Activated CD4-positive, alpha-beta T cell treated with anti-CD3 and anti-CD28 coated beads, Interleukin-2, amount 50 U/mL, for 1 hour (primary cell): ENCODE data around the gene FOXO1.

ENCODE experiments used
- DNase-seq: peaks from one replicate; pipeline ENCODE4 v3.0.0-alpha.2; 2020

Gene FOXO1

DNA sequence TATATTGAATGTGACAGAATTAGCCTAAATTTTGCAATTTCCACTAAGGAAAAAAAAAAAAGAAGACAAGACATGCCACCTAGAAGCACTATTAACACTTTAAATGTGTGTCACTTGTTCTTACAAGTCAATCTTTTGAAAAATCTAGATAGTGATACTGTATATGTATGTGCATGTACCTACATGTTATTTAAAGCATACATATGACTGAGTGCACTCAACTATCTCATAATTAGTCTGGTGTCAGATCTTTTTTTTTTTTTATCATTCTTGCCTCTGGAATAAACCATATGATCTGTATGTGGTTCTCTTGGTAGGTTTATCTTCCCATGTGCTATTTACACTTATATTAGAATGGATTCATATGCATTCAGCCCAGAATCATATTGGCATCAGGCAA, 62.3 kb downstream of the FOXO1 start:
- no peak for DNase-seq

DNA sequence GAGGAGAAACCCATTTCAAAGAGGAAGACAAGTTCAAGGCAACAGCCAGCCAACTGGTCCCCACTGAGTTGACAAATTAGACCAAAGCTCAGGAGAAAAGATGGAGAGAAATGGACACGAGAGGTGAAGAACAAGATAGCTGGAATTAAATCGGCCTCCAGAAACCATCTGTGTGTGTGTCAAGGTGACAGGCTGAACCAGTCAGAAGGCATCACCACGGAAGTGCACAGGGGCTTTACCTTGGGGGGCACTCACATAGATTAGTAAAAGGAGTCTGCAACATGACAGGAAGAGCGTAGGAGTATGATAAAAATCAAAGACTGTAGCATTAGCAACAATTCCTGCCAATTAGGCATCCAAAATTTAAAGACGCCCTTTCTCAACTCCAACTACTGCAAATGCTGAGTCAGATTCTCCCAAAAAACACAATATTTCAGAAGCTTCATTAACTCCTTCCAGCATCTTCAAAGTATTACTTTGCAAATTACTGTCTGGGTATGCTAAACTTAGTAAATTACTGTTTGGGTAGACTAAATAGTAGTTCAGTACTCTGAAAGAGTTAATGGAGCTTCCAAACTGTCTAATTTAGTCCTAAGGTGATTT, 66.2 kb downstream of the FOXO1 start:
- no peak for DNase-seq

DNA sequence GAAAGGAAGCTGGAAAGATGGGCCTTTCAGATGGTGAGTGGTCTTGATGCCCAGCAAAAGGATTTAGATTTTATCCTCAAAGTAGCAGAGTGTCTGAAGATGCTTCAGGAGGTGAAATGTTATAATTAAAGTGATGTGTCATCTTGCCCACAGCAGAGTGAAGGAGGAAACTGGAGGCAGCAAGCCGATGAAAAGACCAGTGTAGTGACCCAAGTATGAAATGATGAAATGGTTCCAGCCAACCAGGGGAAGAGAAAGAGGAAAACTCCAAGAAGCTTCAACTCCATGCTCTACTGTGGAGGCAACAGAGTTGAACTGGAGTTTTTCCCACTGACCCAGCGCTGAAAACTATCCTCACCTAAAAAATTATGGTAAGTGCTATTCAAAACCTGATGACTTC, 66.7 kb downstream of the FOXO1 start:
- no peak for DNase-seq

DNA sequence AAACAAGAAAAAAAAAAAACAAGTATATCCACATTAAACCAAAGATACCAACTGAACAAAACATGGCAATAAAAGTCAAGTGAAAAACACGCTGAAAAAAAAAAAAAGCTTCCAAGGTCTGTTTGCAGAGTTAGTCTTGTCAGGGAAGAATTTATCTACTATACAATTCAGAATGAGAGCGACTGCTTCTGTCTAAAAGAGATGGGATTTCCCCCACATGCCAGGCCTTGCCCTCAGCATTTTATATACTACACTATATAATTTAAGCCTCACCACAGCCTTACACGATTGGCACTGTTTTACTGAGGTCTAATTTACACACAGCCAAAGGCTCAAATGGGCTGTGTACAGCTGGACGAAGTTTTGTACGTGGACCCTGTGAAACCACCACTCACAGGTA, 67.3 kb downstream of the FOXO1 start:
- no peak for DNase-seq

DNA sequence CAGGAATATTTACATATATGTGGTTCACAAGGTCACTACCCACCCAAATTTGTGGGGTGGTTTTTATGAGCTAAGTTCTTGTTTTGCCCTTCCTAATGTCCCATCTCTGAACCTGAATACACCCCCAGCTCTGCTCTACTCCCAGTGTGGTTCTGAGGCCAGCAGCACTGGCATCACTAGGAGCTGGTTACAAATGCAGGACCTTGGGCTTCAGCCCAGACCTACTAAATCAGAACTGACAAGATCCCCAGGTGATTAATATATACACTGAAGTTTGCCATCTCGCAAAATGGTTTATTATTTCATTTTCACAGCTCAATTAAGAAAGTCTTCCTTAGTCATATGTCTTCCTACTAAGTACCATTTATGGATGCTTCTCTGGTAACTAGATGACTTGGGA, 67.9 kb downstream of the FOXO1 start:
- no peak for DNase-seq

DNA sequence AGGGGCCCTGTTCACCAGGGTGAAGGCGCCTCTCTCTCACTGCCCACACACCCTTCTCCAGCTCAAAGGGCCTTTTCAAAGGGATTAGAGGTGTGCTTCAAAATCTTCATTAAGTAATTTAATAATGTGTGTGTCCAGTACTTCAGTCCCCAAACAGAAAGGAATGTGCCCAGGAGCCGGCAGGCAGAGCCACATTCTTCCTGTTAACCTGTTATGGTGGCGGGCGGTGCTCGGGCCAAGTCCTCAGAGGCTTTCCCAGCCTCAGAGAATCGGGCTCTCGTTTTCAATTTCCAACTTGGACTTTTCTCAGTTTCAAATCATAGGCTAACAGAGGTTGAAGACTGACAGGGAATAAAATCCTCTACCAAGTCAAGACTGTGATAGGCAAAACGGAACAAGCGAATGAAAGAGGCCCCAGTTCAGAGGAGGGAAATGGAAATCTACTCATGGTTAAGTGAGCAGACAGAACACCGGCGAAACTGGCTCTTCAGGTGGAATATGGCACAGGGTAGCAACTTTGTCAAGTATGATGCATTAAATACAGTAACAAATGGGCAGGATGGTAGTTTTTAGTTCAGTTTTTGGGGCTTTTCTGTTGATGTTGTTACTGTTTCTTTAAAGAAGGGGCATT, 68.6 kb downstream of the FOXO1 start:
- no peak for DNase-seq

DNA sequence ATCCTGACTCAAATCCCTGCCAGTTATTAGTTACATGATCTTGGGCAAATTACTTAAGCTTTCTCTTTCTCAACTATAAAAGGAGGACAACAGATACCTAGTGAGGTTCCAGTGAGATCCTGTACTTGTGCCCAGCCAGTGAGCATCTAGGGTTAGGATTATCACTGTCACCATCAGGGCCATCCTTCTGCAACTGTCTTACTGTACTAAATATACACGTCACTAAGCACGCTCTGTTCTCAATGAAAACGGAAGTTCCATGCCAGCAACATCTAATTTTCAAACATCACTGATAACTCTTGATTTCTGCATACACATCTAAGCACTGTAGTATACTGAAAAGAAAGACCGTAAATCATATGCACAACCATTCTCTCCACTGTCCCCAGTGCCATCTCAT, 70.0 kb downstream of the FOXO1 start:
- DNase-seq, result no peak

DNA sequence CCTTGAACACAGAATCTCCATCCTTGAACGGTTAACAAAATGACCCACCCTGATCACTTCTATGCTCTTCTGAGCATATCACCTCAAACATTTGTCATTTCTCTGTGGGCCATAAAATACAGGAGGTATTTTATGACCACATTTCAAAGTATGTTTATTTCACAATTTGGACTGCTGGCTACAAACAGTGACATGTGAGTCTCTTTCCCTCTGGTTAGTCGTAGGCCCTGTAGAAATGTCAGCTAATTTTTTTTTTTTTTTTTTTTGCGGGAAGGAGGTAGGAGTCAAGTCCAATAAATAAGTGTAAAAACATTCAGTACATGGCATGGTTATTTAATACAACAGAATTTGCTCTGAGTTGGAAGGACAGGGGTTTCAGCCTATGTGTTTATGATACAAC, 70.7 kb downstream of the FOXO1 start:
- no peak for DNase-seq

DNA sequence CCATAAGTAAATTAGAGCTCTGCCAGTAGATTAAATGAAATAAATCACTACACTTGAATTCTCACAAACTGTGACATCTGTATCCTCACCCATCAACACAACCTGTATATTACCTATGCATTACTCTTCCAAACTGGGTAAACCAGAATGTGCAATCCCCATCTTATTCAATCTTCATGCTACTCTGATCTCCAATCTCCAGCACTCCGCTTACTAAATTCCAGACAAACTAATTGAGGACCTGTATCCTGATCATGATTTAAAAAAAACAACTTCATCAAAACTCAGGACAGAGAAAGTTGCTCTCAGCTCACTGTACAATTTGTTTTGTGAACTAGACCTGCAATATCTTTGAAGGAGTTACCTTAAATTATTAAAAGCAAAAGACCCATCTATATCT, 74.4 kb downstream of the FOXO1 start:
- DNase-seq, result no peak

DNA sequence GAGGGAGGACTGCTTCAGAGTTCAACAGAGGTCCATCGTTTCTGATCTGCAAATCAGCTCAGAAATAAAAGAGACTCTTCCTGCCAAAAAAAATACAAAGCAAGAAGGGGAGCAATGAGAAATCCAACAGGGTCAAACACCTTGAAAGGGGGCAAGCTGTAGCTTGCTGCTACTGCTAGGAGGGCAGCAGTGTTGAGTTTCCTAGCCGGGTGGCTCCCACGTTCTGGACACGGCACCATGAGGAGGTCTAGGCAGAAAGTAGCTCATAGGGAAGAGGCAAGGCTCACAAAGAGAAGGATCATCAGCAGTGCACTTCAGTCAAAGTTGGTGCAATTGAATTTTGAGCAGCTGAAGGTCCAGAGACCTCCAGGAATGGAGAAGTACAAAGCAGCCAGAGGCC, 75.3 kb downstream of the FOXO1 start:
- DNase-seq, result no peak

DNA sequence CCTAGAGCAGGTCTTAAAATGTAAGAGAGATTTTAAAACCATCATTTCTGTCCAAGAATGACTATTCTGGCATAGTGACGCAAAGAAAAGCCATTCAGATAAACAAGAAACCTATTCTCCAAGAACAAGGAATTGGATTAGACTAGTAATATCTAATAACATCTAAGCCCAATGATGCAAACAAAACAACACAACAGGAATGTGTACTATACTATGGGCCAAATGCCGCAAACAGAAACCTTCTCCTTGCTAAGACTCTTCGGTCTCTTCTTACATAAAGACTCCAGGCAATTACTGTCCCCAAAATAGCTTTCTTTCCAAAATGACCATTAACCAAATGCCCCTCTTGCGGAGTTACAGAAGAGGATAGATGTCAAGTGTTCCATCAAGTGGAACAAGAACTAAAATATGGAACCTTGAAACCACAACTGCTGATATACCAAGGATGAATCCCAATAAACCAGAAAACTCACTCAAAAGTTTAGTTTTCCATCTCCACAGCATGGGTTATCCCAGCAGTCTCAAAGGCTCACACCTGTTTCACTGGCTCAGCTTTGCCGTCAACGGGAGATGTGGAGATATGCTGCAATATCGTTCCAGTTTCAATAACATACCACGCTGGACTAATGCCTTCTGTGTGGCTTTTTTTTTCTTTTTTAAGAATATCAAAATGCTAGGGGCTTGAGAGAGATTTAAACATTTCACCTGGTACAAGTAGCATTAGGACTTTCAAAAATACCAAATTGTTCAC, 76.2 kb downstream of the FOXO1 start:
- no peak for DNase-seq

DNA sequence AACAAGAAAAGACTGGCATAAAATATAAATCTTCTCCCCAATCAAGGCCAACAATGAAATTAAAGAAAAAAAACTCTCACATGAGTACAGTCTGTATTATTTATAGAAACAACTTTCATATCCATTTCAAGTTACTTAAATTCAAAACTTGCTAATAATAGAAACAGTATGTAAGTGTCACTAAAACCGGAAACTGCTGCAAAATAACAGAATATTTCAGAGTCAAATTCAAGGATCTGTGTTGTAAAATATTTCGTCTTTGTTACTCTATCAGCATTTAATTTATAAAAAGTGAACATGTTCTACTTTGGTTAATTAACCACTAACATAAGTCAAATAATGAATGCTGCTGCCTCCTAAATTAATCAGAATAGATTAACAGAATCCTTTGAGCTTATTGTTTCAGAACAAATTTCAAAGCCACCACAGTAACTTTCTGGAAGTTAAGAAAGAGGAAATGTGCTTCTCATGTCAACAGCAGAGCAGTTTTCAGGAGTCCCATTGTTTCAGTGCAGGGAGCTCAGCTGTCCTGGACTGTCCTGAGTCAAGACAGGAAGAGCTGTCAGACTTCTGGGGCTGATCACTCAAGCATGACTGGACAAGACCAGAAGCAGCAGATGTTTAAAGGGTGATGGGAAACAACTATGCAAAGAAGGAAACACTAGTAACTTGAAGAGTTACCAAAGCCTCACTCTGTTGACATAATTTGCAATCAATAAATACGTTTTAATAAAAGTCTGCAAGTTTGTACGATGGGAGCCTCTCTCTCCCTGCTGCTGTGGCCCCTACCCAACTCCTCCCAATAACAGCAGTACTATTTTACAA, 76.9 kb downstream of the FOXO1 start:
- no peak for DNase-seq

DNA sequence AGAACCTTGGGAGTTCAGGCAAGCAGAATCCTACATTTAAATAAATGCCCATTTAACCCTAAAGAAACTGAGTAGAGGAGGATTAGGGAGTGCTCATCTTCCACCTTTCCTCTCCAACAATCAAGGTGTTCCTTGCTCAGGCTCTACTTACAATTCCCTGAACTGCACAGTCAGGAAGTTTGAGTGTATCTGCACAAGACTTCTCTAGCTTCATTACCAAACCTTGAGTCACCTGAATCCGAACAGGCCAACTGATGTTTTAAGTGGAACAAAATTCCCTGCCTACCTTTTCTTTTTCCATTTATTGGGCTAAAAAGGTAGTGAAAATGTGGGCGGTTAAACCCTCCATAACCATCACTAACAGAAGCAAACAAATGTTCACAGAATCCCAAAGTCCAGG, 78.3 kb downstream of the FOXO1 start:
- DNase-seq, result no peak

DNA sequence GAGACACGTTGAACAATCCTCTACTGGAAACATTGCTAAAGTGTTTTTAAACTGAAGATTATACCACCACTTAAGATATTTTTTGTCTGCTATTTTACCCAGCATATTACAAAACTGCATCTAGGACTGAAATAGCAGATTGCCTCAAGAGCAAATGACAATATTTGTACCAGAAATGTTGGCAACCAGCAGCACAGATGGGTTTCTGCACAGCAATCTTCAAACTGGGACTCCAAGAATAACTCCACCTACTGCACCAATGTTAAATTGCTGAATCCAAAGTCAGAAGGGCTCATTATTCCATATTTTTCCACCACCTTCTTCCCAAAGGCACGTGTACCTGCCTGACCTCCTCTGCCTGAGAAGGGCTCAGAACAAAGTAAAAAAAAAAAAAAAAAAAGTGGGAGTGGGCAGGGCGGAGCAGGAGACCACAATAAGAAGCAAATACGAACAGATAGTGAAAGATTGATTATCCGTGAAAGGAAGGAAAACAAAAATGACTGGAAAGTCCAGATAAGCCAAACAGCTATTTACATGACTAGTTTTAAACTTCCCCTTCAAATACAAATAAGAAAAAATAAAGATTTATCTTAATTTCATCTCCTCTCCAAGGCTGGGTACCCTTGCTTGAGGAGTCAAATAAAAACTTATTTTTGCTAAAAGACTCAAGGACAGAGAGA, 79.4 kb downstream of the FOXO1 start:
- no peak for DNase-seq

DNA sequence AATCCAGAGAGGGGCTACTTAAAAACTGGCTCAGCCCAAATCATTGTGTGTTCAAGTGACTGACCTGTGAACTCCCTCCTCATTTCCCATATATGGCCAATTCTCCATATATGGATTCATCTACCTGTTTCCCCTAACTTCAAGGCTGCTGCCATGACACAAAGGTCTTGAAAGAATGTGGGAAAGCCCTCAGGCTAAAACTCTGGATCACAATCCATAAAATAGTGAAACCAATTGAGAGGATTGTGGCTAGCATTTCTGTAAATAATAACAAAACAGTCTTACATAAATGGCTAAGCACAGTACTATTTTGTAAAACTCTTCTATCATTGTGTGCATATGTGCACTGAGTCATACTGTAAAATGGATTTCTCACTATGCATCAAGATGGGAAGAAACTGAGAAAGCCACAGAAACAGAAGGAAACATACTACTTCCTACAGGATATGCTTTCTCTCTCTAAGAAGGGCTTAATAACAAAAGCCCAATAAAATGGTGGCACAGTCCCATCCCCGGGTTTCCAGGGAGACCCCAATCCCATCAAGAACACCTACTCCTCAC, 80.5 kb downstream of the FOXO1 start:
- no peak for DNase-seq

DNA sequence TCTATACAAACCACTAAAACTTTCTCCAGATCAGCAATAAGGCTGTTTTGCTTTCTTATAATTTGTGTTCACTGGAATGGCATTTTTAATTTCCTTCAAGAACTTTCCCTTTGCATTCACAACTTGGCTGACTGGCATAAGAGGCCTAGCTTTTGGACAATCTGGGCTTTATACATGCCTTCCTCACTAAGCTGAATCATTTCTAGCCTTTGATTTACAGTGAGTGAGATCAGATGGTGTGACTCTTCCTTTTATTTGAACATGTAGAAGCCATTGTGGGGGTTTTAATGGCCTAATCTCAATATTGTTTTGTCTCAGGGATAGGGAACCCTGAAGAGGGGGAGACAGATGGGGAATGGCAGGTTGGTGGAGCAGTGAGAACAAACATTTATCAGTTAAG, 82.7 kb downstream of the FOXO1 start:
- DNase-seq, result no peak

DNA sequence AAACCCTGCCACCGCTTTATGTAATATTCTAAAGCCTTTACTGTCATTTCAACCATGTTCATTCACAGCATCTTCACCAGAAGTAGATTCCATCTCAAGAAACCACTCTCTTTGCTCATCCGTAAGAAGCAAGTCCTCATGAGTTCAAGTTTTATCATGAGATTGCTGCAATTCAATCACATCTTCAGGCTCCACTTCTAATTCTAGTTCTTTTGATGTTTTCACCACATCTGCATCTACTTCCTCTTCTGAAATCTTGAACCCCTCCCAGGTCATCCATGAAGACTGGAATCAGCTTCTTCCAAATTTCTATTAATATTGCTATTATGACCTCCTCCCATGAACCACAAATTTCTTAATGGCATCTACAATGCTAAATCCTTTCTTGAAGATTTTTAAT, 83.9 kb downstream of the FOXO1 start:
- no peak for DNase-seq

DNA sequence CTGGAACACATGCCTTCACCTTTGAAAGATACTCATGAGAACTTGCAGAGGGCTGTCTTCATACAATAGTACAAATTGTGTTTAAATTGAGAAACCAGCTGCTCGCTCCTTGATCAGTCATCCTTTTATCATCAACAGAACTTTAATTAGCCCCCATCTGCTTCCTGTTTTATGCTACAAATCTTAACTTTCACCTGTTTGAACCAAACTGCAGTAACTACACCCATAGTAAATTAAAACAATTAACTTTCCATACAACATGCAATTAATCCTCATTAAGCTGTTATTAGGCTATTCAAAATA, 85.2 kb downstream of the FOXO1 start:
- DNase-seq, result no peak

DNA sequence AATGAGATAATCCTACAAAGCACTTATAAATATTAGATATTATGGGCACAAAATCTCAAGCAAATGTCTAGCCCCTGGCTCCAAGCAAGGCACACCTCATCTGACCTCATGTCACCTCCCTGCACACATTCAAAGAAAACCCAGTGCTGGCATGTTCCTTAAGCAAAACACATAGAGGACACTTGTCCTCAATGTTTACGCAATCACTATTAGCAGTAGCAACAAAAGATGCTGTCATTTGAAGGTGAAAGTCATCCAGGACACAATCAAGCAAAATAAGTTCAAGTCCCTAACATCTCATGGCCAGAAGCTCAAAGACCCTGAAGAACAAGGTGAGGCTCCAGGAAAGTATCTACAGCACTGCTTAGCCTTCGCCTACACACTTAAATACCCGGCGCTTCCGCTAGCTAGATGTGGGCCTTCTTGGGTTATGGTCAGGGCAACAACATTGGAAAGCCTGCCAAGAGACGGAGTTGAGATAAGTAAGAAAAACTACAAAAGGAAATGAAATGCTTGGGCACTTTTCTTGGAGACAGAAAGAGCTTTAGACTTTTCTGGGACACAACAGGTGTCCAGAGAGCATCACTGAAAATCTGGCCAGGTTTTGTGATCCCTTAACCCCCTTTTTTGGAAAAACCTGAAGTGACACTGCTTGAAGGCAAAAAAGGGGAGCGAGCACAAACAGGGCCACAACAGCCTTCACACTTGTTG, 85.7 kb downstream of the FOXO1 start:
- no peak for DNase-seq

DNA sequence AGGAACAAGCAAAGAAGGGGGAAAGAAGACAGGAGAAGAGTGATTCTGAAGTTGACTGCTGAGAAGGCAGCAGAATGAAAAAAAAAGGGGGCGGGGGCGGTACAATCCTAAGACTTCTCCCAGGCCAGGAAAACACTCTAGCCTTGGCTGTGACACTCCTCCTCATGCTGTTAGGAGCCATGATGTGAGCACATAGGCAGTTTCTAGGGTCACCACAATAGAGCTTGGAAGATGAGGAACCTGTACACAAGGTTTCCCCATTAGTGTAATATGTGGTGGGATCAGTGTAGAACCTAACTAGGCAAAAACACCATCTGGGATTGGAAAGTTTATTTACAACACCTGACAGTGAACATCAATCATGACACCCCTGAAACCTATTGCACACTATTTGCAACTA, 86.9 kb downstream of the FOXO1 start:
- DNase-seq, result no peak

DNA sequence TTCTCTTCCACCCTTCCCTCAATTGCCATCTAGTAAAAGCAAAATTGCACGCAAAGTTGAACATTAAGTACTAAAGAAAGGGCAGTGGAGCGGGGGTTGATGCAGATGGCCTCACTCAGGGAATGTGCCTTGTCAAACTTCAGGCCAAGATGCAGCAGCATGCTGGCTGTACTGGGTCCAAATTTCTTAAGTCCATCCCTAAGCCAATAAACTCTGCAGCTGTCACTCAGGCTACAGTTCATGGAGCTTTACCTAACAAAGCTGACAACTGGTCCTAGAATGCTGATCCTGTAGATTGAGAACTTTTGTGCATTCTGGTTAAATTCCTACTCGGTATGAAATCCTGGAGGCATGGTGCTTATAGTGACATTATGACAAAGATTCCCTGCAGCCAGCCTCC, 88.4 kb downstream of the FOXO1 start:
- no peak for DNase-seq

DNA sequence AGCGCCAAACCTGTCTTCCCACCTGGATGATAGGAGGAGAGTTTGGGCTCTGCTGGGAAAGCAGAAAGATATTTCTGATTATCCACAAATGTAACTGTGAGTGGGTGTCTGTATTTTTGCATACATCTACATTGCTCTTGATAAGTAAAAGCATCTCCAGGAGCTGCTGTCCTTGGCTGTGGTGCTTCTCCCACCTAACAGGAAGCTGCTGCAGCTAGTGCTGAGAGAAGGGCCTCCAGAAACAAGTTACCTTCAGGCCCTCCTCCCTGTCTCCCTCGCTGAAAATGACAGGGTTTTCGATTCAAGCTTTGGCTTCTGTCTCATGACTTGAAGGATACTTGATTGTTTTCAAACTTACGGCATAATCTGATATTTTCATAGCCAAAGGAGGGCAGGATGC, 90.1 kb downstream of the FOXO1 start:
- DNase-seq, result no peak
